ENCODE measurements around the gene GABRA6. TPM values are rescaled to one million over a fixed set of nuclear protein-coding genes. Genes with fewer than 3 reads are reported as not detected.

GABRA6 gene
- total RNA-seq, 1 donor from 2014 or later: not detected

Other genes starting within 250 kb of the GABRA6 start
- not detected for gene GABRB2, start 139.0 kb upstream of the GABRA6 start, total RNA-seq
- gene GABRA1, start 162.4 kb downstream of the GABRA6 start, total RNA-seq: not detected

All from esophagus mucosa (tissue), 1 donor.